HUES6 (cell line): ENCODE measurements around the gene CDC42EP1.
"Not testable (repeated sequence)": the region's sequence is repeated elsewhere in the genome, so short reads cannot be mapped to it uniquely, and the experiment has no call there.

Experiments used
- H3K27ac ChIP-seq: 2 replicates; pipeline ENCODE4 v1.7.0; 2013; ENCODE audit warnings: low read depth, mild to moderate bottlenecking, low read length, inconsistent platforms
- H3K27me3 ChIP-seq: 2 replicates; pipeline ENCODE4 v1.6.1; 2013; ENCODE audit warnings: low read length; ENCODE audit not compliant: control insufficient read depth, insufficient read depth
- H3K36me3 ChIP-seq: 2 replicates; pipeline ENCODE4 v1.6.1; 2013; ENCODE audit warnings: low read length; ENCODE audit not compliant: control insufficient read depth, insufficient read depth
- H3K4me1 ChIP-seq: 2 replicates; pipeline ENCODE4 v1.6.1; 2013; ENCODE audit warnings: low read length; ENCODE audit not compliant: control insufficient read depth, insufficient read depth
- H3K4me3 ChIP-seq: 2 replicates; pipeline ENCODE4 v1.5.1; 2013; ENCODE audit warnings: low read depth, low read length
- H3K9ac ChIP-seq: one replicate; pipeline ENCODE4 v1.6.1; 2013; ENCODE audit warnings: mild to moderate bottlenecking, low read length
- H3K9me3 ChIP-seq: 2 replicates; pipeline ENCODE4 v1.6.1; 2013; ENCODE audit warnings: low read depth, low read length; ENCODE audit not compliant: control insufficient read depth, insufficient read depth

Gene CDC42EP1

GRCh38 chr22:37608477-37609239, 48.4 kb downstream of the CDC42EP1 start, which contains the start of gene GGA1:
Gene GGA1 (plus strand): TSS chr22:37608834. CDS start chr22:37608861, 27 bp downstream.
- no peaks in the 10 kb centered on the region for H3K9me3 ChIP-seq
- no peaks in the 10 kb centered on the region; the same call in 1 of the 2 replicates for H3K36me3 ChIP-seq
- peak within 1 kb of the TSS; percentile 96 for H3K27ac ChIP-seq
- H3K9ac ChIP-seq, result peak within 1 kb of the TSS; percentile 95
- peaks cover 8% of the 10 kb centered on the region for H3K4me1 ChIP-seq
- no peaks in the 10 kb centered on the region for H3K27me3 ChIP-seq
- peak within 1 kb of the TSS; percentile 75 for H3K4me3 ChIP-seq

- H3K4me3 ChIP-seq, result peak overlapping the region; percentile 75
- H3K27me3 ChIP-seq, result no peaks in the 10 kb centered on the region
- H3K9me3 ChIP-seq, result no peaks in the 10 kb centered on the region
- no peak overlapping the region; the same call in 1 of the 2 replicates for H3K27ac ChIP-seq
- peaks cover 6% of the 10 kb centered on the region for H3K36me3 ChIP-seq
- peaks cover 8% of the 10 kb centered on the region for H3K4me1 ChIP-seq
- H3K9ac ChIP-seq, result peak overlapping the region; percentile 79
These were observed 49.2 kb downstream of the CDC42EP1 start for GRCh38 chr22:37609240-37610152.

- H3K27me3 ChIP-seq, H3K27ac ChIP-seq, H3K4me1 ChIP-seq, H3K9me3 ChIP-seq: not testable (repeated sequence)
- peaks cover 11% of the 10 kb centered on the region for H3K36me3 ChIP-seq
- H3K4me3 ChIP-seq, result peak overlapping the region; percentile 75
- peak overlapping the region; percentile 79 for H3K9ac ChIP-seq
These were observed 49.8 kb downstream of the CDC42EP1 start for GRCh38 chr22:37610153-37610475.

- H3K4me1 ChIP-seq, result peaks cover 8% of the 10 kb centered on the region
- no peak overlapping the region for H3K9ac ChIP-seq
- no peaks in the 10 kb centered on the region for H3K27me3 ChIP-seq
- no peak overlapping the region; the same call in 1 of the 2 replicates for H3K4me3 ChIP-seq
- H3K36me3 ChIP-seq, result peaks cover 11% of the 10 kb centered on the region
- H3K9me3 ChIP-seq, result no peaks in the 10 kb centered on the region
- no peak overlapping the region for H3K27ac ChIP-seq
These were observed 50.3 kb downstream of the CDC42EP1 start for GRCh38 chr22:37610480-37611129.

GRCh38 chr22:37611207-37611606, 50.9 kb downstream of the CDC42EP1 start:
- no peak overlapping the region for H3K9ac ChIP-seq
- H3K9me3 ChIP-seq, result no peaks in the 10 kb centered on the region
- peaks cover 8% of the 10 kb centered on the region for H3K4me1 ChIP-seq
- no peak overlapping the region for H3K4me3 ChIP-seq
- H3K27ac ChIP-seq, result no peak overlapping the region
- peaks cover 14% of the 10 kb centered on the region for H3K36me3 ChIP-seq
- no peaks in the 10 kb centered on the region for H3K27me3 ChIP-seq

- H3K27ac ChIP-seq, result no peak overlapping the region
- H3K36me3 ChIP-seq, result peaks cover 58% of the 10 kb centered on the region
- H3K9me3 ChIP-seq, result no peaks in the 10 kb centered on the region
- H3K27me3 ChIP-seq, result no peaks in the 10 kb centered on the region
- H3K9ac ChIP-seq, result no peak overlapping the region
- H3K4me3 ChIP-seq, result no peak overlapping the region
- H3K4me1 ChIP-seq, result no peaks in the 10 kb centered on the region
These were observed 56.2 kb downstream of the CDC42EP1 start for GRCh38 chr22:37616201-37617083.

GRCh38 chr22:37617431-37617830, 57.2 kb downstream of the CDC42EP1 start:
- Histone ChIP-seq H3K4me3 (no peak overlapping the region), H3K9me3 (no peaks in the 10 kb centered on the region), H3K36me3 (peaks cover 60% of the 10 kb centered on the region), H3K4me1 (no peaks in the 10 kb centered on the region), H3K27ac (no peak overlapping the region), H3K9ac (no peak overlapping the region), H3K27me3 (no peaks in the 10 kb centered on the region)

- Histone ChIP-seq H3K4me3 (no peak overlapping the region), H3K4me1 (no peaks in the 10 kb centered on the region), H3K36me3 (peaks cover 65% of the 10 kb centered on the region), H3K9me3 (no peaks in the 10 kb centered on the region), H3K27ac (no peak overlapping the region), H3K9ac (no peak overlapping the region), H3K27me3 (no peaks in the 10 kb centered on the region)
These were observed 57.9 kb downstream of the CDC42EP1 start for GRCh38 chr22:37618072-37618656.

GRCh38 chr22:37618674-37619073, 58.4 kb downstream of the CDC42EP1 start:
- H3K36me3 ChIP-seq, result peaks cover 69% of the 10 kb centered on the region
- no peak overlapping the region for H3K27ac ChIP-seq
- H3K27me3 ChIP-seq, result no peaks in the 10 kb centered on the region
- no peak overlapping the region for H3K4me3 ChIP-seq
- no peaks in the 10 kb centered on the region for H3K9me3 ChIP-seq
- peaks cover under 1% of the 10 kb centered on the region; the same call in 1 of the 2 replicates for H3K4me1 ChIP-seq
- H3K9ac ChIP-seq, result no peak overlapping the region
